Esophagus mucosa (tissue), 1 donor: ENCODE results near the gene LIPE. TPM values are rescaled to one million over a fixed set of nuclear protein-coding genes. Genes with fewer than 3 reads are reported as not detected.

Source experiments
- ATAC-seq: fragments of 200-7000 bp; cut with Tn5 transposase; one replicate; pipeline ENCODE4 v1.9.1; 2020
- total RNA-seq: library from RNA; stranded (reverse); gene quantifications from one replicate; pipeline ENCODE4 v1.2.4, GENCODE V29; 2023
- donor health status: DM: yes; HTN: yes; CAD: no.

LIPE gene
- total RNA-seq, 1 donor from 2014 or later: 10.8 TPM

GRCh38 chr19:42412227-42412626, 15.0 kb downstream of the LIPE start:
- ATAC-seq: peak; percentile 10

GRCh38 chr19:42411581-42412178, 15.5 kb downstream of the LIPE start:
- no peak for ATAC-seq

GRCh38 chr19:42410371-42410770, 16.8 kb downstream of the LIPE start:
- ATAC-seq: no peak

GRCh38 chr19:42409477-42409876, 17.7 kb downstream of the LIPE start:
- ATAC-seq: peak; percentile 44

GRCh38 chr19:42407816-42408175, 19.4 kb downstream of the LIPE start:
- ATAC-seq: no peak

- no peak for ATAC-seq
Observed at GRCh38 chr19:42407085-42407815, 19.9 kb downstream of the LIPE start.

GRCh38 chr19:42406111-42406510, 21.1 kb downstream of the LIPE start:
- ATAC-seq: no peak

GRCh38 chr19:42403586-42403985, 23.6 kb downstream of the LIPE start:
- no peak for ATAC-seq

GRCh38 chr19:42402376-42403116, 24.6 kb downstream of the LIPE start:
- ATAC-seq: no peak

- ATAC-seq: peak; percentile 45
Observed at GRCh38 chr19:42401365-42402303, 25.6 kb downstream of the LIPE start.

GRCh38 chr19:42400404-42400803, 26.8 kb downstream of the LIPE start:
- ATAC-seq: no peak

GRCh38 chr19:42397263-42398166, 29.7 kb downstream of the LIPE start:
- ATAC-seq: peak; percentile 12

GRCh38 chr19:42396381-42397262, 30.6 kb downstream of the LIPE start:
- ATAC-seq: peak; percentile 91

- ATAC-seq: no peak
Observed at GRCh38 chr19:42394751-42395150, 32.4 kb downstream of the LIPE start.

GRCh38 chr19:42392165-42392564, 35.0 kb downstream of the LIPE start:
- ATAC-seq: no peak

- ATAC-seq: no peak
Observed at GRCh38 chr19:42389899-42390298, 37.3 kb downstream of the LIPE start, which contains the start of gene CNFN. Gene CNFN, minus strand, starts transcription at chr19:42390297. Its CDS starts 1,260 bp downstream, at chr19:42389037.

GRCh38 chr19:42388851-42389489, 38.2 kb downstream of the LIPE start:
- ATAC-seq: no peak

- ATAC-seq: peak; percentile 60
Observed at GRCh38 chr19:42386974-42387707, 40.0 kb downstream of the LIPE start.

GRCh38 chr19:42380155-42380554, 47.0 kb downstream of the LIPE start:
- ATAC-seq: no peak
